ENCODE measurements around the gene TMX3. TPM values are rescaled to one million over a fixed set of nuclear protein-coding genes. Genes with fewer than 3 reads are reported as not detected.
A peak's percentile ranks its signal among the peaks of the same experiment; 100 is the strongest.

TMX3 gene, protein sequence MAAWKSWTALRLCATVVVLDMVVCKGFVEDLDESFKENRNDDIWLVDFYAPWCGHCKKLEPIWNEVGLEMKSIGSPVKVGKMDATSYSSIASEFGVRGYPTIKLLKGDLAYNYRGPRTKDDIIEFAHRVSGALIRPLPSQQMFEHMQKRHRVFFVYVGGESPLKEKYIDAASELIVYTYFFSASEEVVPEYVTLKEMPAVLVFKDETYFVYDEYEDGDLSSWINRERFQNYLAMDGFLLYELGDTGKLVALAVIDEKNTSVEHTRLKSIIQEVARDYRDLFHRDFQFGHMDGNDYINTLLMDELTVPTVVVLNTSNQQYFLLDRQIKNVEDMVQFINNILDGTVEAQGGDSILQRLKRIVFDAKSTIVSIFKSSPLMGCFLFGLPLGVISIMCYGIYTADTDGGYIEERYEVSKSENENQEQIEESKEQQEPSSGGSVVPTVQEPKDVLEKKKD
- total RNA-seq (2012; rRNA removed) = 66.0 and 71.7 TPM in 2 replicates

- Histone ChIP-seq H3K4me2 (ENCODE audit: low read length) (peak within 1 kb of the TSS; percentile 88), H3K9me3 (replicated peaks; ENCODE audit: low read length) (no peaks in the 10 kb centered on the region), H3K27me3 (ENCODE audit: control insufficient read depth, insufficient read depth, low read length) (no peaks in the 10 kb centered on the region), H3K36me3 (ENCODE audit: insufficient read depth, low read length) (peaks cover 29% of the 10 kb centered on the region), H3K4me3 (ENCODE audit: low read length) (peak within 1 kb of the TSS; percentile 99), H3K9ac (ENCODE audit: low read depth, low read length) (peak within 1 kb of the TSS; percentile 96), H3K4me1 (ENCODE audit: control insufficient read depth, insufficient read depth, low read length) (peaks cover 7% of the 10 kb centered on the region)
Measured at GRCh38 chr18:68714712-68715496, at the start of gene TMX3. TSS of gene TMX3 (minus strand) at chr18:68715108. CDS start at chr18:68714981, 127 bp downstream.

GRCh38 chr18:68764016-68764415, 49.1 kb upstream of the TMX3 start:
- H3K4me1 ChIP-seq (ENCODE audit: control insufficient read depth, insufficient read depth, low read length) = peaks cover 3% of the 10 kb centered on the region
- no peak overlapping the region for H3K4me2 ChIP-seq (ENCODE audit: low read length)
- H3K9ac ChIP-seq (ENCODE audit: low read depth, low read length) = no peak overlapping the region
- H3K36me3 ChIP-seq (ENCODE audit: insufficient read depth, low read length) = no peaks in the 10 kb centered on the region
- H3K9me3 ChIP-seq (replicated peaks; ENCODE audit: low read length) = no peaks in the 10 kb centered on the region
- H3K27me3 ChIP-seq (ENCODE audit: control insufficient read depth, insufficient read depth, low read length) = no peaks in the 10 kb centered on the region
- H3K4me3 ChIP-seq (ENCODE audit: low read length) = no peak overlapping the region

- no peak overlapping the region for H3K4me3 ChIP-seq (ENCODE audit: low read length)
- no peak overlapping the region for H3K9ac ChIP-seq (ENCODE audit: low read depth, low read length)
- no peaks in the 10 kb centered on the region for H3K27me3 ChIP-seq (ENCODE audit: control insufficient read depth, insufficient read depth, low read length)
- no peaks in the 10 kb centered on the region for H3K9me3 ChIP-seq (replicated peaks; ENCODE audit: low read length)
- H3K4me1 ChIP-seq (ENCODE audit: control insufficient read depth, insufficient read depth, low read length) = peaks cover 3% of the 10 kb centered on the region
- no peaks in the 10 kb centered on the region for H3K36me3 ChIP-seq (ENCODE audit: insufficient read depth, low read length)
- H3K4me2 ChIP-seq (ENCODE audit: low read length) = no peak overlapping the region
Measured at GRCh38 chr18:68763083-68763482, 48.2 kb upstream of the TMX3 start.

DNA sequence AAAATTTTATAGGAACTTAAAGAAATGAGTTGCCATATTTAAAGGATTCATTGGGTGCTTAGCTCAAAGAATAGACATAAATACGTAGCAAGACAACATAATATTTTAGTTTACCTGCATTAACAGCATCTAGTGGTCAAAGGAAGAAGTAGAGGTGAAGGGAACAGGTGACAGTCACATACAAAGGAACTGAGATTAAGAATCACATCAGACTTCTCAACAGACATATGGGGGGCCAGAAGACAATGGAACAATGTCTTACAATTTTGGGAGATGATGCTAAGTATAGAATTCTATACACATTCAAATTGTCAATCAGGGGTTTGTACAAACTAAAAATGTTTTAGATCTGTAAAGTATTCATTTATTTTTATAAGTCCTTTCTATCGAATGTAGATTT, 44.4 kb upstream of the TMX3 start:
- Histone ChIP-seq H3K4me1 (ENCODE audit: control insufficient read depth, insufficient read depth, low read length) (peaks cover 3% of the 10 kb centered on the region), H3K9ac (ENCODE audit: low read depth, low read length) (no peak overlapping the region), H3K27me3 (ENCODE audit: control insufficient read depth, insufficient read depth, low read length) (no peaks in the 10 kb centered on the region), H3K36me3 (ENCODE audit: insufficient read depth, low read length) (no peaks in the 10 kb centered on the region), H3K9me3 (replicated peaks; ENCODE audit: low read length) (no peaks in the 10 kb centered on the region), H3K4me2 (ENCODE audit: low read length) (no peak overlapping the region), H3K4me3 (ENCODE audit: low read length) (no peak overlapping the region)

DNA sequence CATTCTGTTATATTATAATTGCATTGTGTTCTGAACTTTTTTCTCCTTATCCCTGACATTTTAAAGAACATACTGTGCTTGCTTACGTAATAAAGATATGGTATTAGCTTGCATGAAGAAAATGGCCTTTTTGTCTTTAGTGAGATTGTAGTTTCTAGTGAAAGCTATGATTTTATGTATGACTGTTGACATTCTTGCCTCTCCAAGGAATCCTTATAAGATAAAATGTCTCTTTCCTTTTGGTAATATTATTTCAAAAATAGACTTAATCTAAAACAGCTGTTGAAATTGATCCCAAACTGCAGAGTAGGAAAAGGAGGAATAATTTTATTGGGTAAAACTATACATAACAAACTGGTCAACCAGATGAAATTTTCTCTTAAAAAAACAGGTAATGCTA, 42.2 kb upstream of the TMX3 start:
- no peaks in the 10 kb centered on the region for H3K36me3 ChIP-seq (ENCODE audit: insufficient read depth, low read length)
- H3K9ac ChIP-seq (ENCODE audit: low read depth, low read length) = no peak overlapping the region
- no peaks in the 10 kb centered on the region for H3K9me3 ChIP-seq (replicated peaks; ENCODE audit: low read length)
- H3K4me2 ChIP-seq (ENCODE audit: low read length) = no peak overlapping the region
- no peaks in the 10 kb centered on the region for H3K27me3 ChIP-seq (ENCODE audit: control insufficient read depth, insufficient read depth, low read length)
- no peaks in the 10 kb centered on the region for H3K4me1 ChIP-seq (ENCODE audit: control insufficient read depth, insufficient read depth, low read length)
- no peak overlapping the region for H3K4me3 ChIP-seq (ENCODE audit: low read length)

GRCh38 chr18:68742206-68742605, 27.3 kb upstream of the TMX3 start:
- H3K9me3 ChIP-seq (replicated peaks; ENCODE audit: low read length) = no peaks in the 10 kb centered on the region
- no peak overlapping the region for H3K4me2 ChIP-seq (ENCODE audit: low read length)
- H3K4me1 ChIP-seq (ENCODE audit: control insufficient read depth, insufficient read depth, low read length) = no peaks in the 10 kb centered on the region
- no peak overlapping the region for H3K9ac ChIP-seq (ENCODE audit: low read depth, low read length)
- no peak overlapping the region for H3K4me3 ChIP-seq (ENCODE audit: low read length)
- H3K27me3 ChIP-seq (ENCODE audit: control insufficient read depth, insufficient read depth, low read length) = no peaks in the 10 kb centered on the region
- no peaks in the 10 kb centered on the region for H3K36me3 ChIP-seq (ENCODE audit: insufficient read depth, low read length)

DNA sequence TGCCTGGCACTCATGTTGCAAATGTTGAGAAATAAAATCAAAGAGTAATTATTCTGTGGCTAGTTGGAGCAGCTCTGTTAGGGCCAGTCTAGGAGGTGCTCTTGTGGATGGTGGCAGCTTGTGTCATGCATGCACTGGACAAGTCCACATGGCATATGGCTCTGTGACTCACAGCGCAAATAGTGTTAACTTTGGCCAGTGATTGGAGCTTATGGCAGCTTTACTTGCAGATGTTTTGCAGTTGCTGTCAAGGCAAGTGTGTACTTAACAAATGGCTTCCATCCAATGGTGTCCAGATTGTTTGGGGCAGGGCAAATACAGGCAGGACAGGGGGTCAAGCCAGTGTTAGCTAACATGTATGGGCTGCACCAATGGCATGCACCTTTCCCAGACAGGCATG, 26.1 kb upstream of the TMX3 start:
- Histone ChIP-seq H3K4me2 (ENCODE audit: low read length) (no peak overlapping the region), H3K4me3 (ENCODE audit: low read length) (no peak overlapping the region), H3K4me1 (ENCODE audit: control insufficient read depth, insufficient read depth, low read length) (no peaks in the 10 kb centered on the region), H3K36me3 (ENCODE audit: insufficient read depth, low read length) (no peaks in the 10 kb centered on the region), H3K9ac (ENCODE audit: low read depth, low read length) (no peak overlapping the region), H3K9me3 (replicated peaks; ENCODE audit: low read length) (no peaks in the 10 kb centered on the region), H3K27me3 (ENCODE audit: control insufficient read depth, insufficient read depth, low read length) (no peaks in the 10 kb centered on the region)

DNA sequence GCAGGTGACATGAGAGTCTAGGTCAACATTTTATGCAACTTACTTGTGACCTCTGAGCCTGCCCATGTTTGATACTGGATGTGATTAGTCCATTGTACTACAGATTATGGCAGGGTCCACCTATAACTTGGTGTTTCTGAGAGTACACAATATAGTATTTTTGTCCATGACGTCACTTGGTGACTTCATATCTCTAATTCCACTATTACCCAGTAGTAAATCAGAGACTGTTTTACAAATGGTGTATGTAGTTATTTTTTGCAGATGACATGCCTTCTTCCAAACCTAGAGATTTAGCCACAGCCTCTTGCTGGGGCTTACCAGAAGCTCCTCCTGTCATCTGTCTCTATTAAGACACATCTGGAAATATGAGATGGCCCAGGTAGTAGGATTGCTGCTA, 24.6 kb upstream of the TMX3 start:
- H3K9me3 ChIP-seq (replicated peaks; ENCODE audit: low read length) = no peaks in the 10 kb centered on the region
- H3K9ac ChIP-seq (ENCODE audit: low read depth, low read length) = no peak overlapping the region
- peaks cover 9% of the 10 kb centered on the region for H3K4me1 ChIP-seq (ENCODE audit: control insufficient read depth, insufficient read depth, low read length)
- no peak overlapping the region for H3K4me2 ChIP-seq (ENCODE audit: low read length)
- H3K36me3 ChIP-seq (ENCODE audit: insufficient read depth, low read length) = no peaks in the 10 kb centered on the region
- no peak overlapping the region for H3K4me3 ChIP-seq (ENCODE audit: low read length)
- no peaks in the 10 kb centered on the region for H3K27me3 ChIP-seq (ENCODE audit: control insufficient read depth, insufficient read depth, low read length)

DNA sequence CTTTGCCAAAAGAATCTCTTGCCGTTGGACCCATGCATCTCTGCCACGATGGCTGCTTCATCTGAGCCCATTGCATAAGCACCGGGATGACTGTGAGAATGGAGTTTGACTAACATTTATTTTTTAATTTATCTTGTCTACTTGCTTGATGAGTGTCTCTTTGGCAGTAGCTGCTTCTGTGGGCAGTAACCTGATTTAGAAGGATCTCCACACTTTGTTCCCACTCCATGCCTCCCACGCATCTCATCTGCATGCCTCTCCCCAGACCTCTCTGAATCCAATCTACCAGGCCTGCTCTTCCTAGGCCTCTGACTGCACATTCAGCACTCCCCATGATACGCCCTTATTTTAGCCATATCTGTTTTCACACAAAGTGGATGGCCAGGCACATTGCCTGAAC, 23.7 kb upstream of the TMX3 start:
- H3K4me3 ChIP-seq (ENCODE audit: low read length) = no peak overlapping the region
- H3K4me1 ChIP-seq (ENCODE audit: control insufficient read depth, insufficient read depth, low read length) = peaks cover 18% of the 10 kb centered on the region
- H3K9ac ChIP-seq (ENCODE audit: low read depth, low read length) = no peak overlapping the region
- no peaks in the 10 kb centered on the region for H3K27me3 ChIP-seq (ENCODE audit: control insufficient read depth, insufficient read depth, low read length)
- H3K9me3 ChIP-seq (replicated peaks; ENCODE audit: low read length) = no peaks in the 10 kb centered on the region
- no peak overlapping the region for H3K4me2 ChIP-seq (ENCODE audit: low read length)
- H3K36me3 ChIP-seq (ENCODE audit: insufficient read depth, low read length) = no peaks in the 10 kb centered on the region

DNA sequence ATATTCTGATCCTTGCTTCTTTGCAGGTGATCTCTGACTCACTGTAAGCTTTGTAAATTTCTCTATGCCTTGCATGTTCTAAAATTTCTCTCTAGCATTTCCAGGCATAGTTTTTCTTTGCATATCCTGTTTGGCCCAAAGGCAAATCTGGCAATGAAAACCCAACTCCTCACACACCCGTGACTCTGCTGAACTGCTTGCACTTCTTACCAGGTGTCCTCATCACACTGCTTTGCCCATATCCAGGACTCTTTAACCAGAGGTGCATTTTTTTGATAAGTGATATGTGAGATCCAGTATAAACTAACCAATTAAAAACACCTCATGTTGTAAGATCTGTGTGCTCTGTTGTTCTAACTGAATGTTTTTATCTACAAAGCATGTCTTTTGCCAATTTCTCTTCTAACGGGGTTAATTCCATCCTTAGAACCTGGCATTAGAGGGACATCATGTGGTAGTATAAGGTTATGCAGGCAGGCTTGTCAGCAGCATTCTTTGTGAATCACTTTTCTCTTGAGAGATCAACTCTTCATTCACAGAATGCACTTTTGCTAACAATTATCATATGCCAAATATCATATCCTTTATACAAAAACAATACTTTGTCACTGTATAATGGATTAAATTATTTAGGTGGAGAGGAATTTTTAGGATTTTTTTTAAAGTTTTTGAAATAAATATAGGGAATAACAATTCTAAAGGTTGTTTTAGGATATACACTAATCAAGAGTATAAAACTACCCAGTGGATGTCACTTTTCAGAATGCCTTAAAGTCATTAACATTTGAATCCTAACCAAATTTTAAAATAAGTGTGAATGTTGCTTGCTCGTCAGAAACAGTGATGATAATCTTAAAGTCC, 20.8 kb upstream of the TMX3 start:
- H3K36me3 ChIP-seq (ENCODE audit: insufficient read depth, low read length) = no peaks in the 10 kb centered on the region
- H3K9ac ChIP-seq (ENCODE audit: low read depth, low read length) = no peak overlapping the region
- H3K4me3 ChIP-seq (ENCODE audit: low read length) = no peak overlapping the region
- peaks cover 18% of the 10 kb centered on the region for H3K4me1 ChIP-seq (ENCODE audit: control insufficient read depth, insufficient read depth, low read length)
- no peaks in the 10 kb centered on the region for H3K9me3 ChIP-seq (replicated peaks; ENCODE audit: low read length)
- peak overlapping the region; percentile 33 for H3K4me2 ChIP-seq (ENCODE audit: low read length)
- no peaks in the 10 kb centered on the region for H3K27me3 ChIP-seq (ENCODE audit: control insufficient read depth, insufficient read depth, low read length)

- Histone ChIP-seq H3K27me3 (ENCODE audit: control insufficient read depth, insufficient read depth, low read length) (no peaks in the 10 kb centered on the region), H3K4me1 (ENCODE audit: control insufficient read depth, insufficient read depth, low read length) (peaks cover 18% of the 10 kb centered on the region)
Measured at GRCh38 chr18:68734308-68734707, 19.4 kb upstream of the TMX3 start.

More at GRCh38 chr18:68734308-68734707, 19.4 kb upstream of the TMX3 start:
- no peaks in the 10 kb centered on the region for H3K36me3 ChIP-seq (ENCODE audit: insufficient read depth, low read length)
- peak overlapping the region; percentile 23 for H3K4me2 ChIP-seq (ENCODE audit: low read length)
- no peak overlapping the region for H3K4me3 ChIP-seq (ENCODE audit: low read length)
- no peaks in the 10 kb centered on the region for H3K9me3 ChIP-seq (replicated peaks; ENCODE audit: low read length)
- H3K9ac ChIP-seq (ENCODE audit: low read depth, low read length) = no peak overlapping the region
